Measurements from ENCODE around the gene FZR1. TPM values are rescaled to one million over a fixed set of nuclear protein-coding genes. Genes with fewer than 3 reads are reported as not detected.

Gene FZR1
- total and polyA plus RNA-seq, 9 of the 15 experiments (the other 6 are each of a cell fraction or from before 2014, with no cell fraction given), result 0.18 to 48.0 (median 22.2) TPM

DNA sequence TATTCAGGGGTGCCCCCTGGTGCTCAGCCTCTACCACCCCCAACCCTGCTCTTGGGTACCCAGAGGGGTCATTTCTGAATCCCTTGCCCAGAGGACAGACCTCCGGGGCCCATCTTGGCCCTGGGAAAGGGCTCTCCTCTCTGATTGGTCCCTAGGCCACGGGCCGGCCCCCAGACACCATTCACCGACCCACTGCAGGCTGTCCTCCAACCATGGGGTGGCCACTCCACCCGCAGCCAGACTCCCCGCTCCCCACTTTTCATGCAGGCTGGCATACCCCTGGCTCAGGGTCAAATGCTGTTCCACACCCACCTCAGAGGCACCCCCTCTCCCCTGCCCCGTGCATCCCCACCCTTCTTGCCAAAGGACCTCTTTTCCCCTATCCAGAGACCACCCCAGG lies 40.6 kb upstream of the FZR1 start (continued):
- TF ChIP-seq, protein P1, sequence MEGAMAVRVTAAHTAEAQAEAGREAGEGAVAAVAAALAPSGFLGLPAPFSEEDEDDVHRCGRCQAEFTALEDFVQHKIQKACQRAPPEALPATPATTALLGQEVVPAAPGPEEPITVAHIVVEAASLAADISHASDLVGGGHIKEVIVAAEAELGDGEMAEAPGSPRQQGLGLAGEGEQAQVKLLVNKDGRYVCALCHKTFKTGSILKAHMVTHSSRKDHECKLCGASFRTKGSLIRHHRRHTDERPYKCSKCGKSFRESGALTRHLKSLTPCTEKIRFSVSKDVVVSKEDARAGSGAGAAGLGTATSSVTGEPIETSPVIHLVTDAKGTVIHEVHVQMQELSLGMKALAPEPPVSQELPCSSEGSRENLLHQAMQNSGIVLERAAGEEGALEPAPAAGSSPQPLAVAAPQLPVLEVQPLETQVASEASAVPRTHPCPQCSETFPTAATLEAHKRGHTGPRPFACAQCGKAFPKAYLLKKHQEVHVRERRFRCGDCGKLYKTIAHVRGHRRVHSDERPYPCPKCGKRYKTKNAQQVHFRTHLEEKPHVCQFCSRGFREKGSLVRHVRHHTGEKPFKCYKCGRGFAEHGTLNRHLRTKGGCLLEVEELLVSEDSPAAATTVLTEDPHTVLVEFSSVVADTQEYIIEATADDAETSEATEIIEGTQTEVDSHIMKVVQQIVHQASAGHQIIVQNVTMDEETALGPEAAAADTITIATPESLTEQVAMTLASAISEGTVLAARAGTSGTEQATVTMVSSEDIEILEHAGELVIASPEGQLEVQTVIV (CRISPR knock-in tag; IDR thresholded peaks at IDR 0.05; ENCODE audit: borderline replicate concordance), result no peak

GRCh38 chr19:3466635-3467034 lies 39.5 kb upstream of the FZR1 start:
- Histone ChIP-seq H4K20me1 (replicated peaks; ENCODE audit: control insufficient read depth, insufficient read depth, low read length) (no peaks in the 10 kb centered on the region), H3K9ac (ENCODE audit: insufficient read depth in 1 of 2, low read depth in 2 of 2, low read length in 2 of 2) (no peak overlapping the region), H3K27me3 (ENCODE audit: control insufficient read depth in 2 of 2, insufficient read depth in 2 of 2, low read length in 2 of 2) (no peaks in the 10 kb centered on the region), H3K4me3 (no peak overlapping the region), H3K79me2 (ENCODE audit: control insufficient read depth, insufficient read depth, low read length) (no peaks in the 10 kb centered on the region), H3K27ac (ENCODE audit: extremely low read depth, low read depth, low read length) (no peak overlapping the region), H3K36me3 (ENCODE audit: control insufficient read depth, insufficient read depth, low read length) (peaks cover 17% of the 10 kb centered on the region; the same call in 1 of the 3 replicates), H2AFZ (ENCODE audit: low read depth, low read length) (no peak overlapping the region), H3K9me1 (ENCODE audit: control insufficient read depth, insufficient read depth, low read length) (no peaks in the 10 kb centered on the region), H3K9me3 (replicated peaks; ENCODE audit: control insufficient read depth, insufficient read depth, low read depth, low read length) (peaks cover 7% of the 10 kb centered on the region), H3K4me1 (replicated peaks in 1 of 2; ENCODE audit: control insufficient read depth in 2 of 2, insufficient read depth in 2 of 2, low read length in 2 of 2) (peaks cover 0 to 32% of the 10 kb centered on the region in 2 experiments; a peak in 2 of 5 replicates), H3K4me2 (ENCODE audit: insufficient read depth, low read length) (no peak overlapping the region)
- ATAC-seq (no peak), FAIRE-seq (no peak), DNase-seq (ENCODE audit: extremely low read depth in 1 of 4, low spot score in 3 of 4) (peak in 1 of 4 experiments; percentile 13)
- BruUV-seq (replicated peaks), result no TSS peak
- ChIA-PET POLR2A (no interaction called here), CTCF (ENCODE audit: low intra/inter-chr PET ratio) (no interaction called here)
- in situ Hi-C loops (cut with MboI), result no loop called here
- intact Hi-C loops (cut with micrococcal nuclease), result no loop called here
- WGBS (ENCODE audit: insufficient coverage, low coverage, missing lambda C conversion rate), result 90% methylated on average over 8 of the region's 9 CpGs
- TF ChIP-seq LARP7 (IDR thresholded peaks at IDR 0.05), result no peak
- 0 out of 2 replicates have a peak, but pooled peaks have one; percentile 37 for TF ChIP-seq POLR2G (IDR thresholded peaks at IDR 0.05; ENCODE audit: low read depth, low read length)
- TF ChIP-seq RBM17 (IDR thresholded peaks at IDR 0.05; ENCODE audit: borderline replicate concordance, low read depth, low read length), result no peak
- TF ChIP-seq MYBL2 (IDR thresholded peaks at IDR 0.05; ENCODE audit: low read depth), result no peak
- no peak for TF ChIP-seq MYBL2 (CRISPR knock-in tag; IDR thresholded peaks at IDR 0.05; ENCODE audit: borderline replicate concordance)
- TF ChIP-seq, protein P2, sequence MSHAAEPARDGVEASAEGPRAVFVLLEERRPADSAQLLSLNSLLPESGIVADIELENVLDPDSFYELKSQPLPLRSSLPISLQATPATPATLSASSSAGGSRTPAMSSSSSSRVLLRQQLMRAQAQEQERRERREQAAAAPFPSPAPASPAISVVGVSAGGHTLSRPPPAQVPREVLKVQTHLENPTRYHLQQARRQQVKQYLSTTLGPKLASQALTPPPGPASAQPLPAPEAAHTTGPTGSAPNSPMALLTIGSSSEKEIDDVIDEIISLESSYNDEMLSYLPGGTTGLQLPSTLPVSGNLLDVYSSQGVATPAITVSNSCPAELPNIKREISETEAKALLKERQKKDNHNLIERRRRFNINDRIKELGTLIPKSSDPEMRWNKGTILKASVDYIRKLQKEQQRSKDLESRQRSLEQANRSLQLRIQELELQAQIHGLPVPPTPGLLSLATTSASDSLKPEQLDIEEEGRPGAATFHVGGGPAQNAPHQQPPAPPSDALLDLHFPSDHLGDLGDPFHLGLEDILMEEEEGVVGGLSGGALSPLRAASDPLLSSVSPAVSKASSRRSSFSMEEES (CRISPR knock-in tag; IDR thresholded peaks at IDR 0.05), result no peak
- no peak for TF ChIP-seq ATF6 (CRISPR knock-in tag; IDR thresholded peaks at IDR 0.05)
- TF ChIP-seq CCAR2 (IDR thresholded peaks at IDR 0.05; ENCODE audit: low read depth, low read length), result no peak
- 0 out of 2 replicates have a peak, but pooled peaks have one; percentile 12 for TF ChIP-seq CBX1 (IDR thresholded peaks at IDR 0.05; ENCODE audit: low read depth)
- TF ChIP-seq, protein P3, sequence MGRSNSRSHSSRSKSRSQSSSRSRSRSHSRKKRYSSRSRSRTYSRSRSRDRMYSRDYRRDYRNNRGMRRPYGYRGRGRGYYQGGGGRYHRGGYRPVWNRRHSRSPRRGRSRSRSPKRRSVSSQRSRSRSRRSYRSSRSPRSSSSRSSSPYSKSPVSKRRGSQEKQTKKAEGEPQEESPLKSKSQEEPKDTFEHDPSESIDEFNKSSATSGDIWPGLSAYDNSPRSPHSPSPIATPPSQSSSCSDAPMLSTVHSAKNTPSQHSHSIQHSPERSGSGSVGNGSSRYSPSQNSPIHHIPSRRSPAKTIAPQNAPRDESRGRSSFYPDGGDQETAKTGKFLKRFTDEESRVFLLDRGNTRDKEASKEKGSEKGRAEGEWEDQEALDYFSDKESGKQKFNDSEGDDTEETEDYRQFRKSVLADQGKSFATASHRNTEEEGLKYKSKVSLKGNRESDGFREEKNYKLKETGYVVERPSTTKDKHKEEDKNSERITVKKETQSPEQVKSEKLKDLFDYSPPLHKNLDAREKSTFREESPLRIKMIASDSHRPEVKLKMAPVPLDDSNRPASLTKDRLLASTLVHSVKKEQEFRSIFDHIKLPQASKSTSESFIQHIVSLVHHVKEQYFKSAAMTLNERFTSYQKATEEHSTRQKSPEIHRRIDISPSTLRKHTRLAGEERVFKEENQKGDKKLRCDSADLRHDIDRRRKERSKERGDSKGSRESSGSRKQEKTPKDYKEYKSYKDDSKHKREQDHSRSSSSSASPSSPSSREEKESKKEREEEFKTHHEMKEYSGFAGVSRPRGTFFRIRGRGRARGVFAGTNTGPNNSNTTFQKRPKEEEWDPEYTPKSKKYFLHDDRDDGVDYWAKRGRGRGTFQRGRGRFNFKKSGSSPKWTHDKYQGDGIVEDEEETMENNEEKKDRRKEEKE (IDR thresholded peaks at IDR 0.05; ENCODE audit: borderline replicate concordance in 1 of 2, control insufficient read depth in 1 of 2, low read depth in 2 of 2, low read length in 1 of 2), result no peak
